ENCODE data around the gene CHDH.

The CHDH gene

GRCh38 chr3:53817809-53818208 is 28.4 kb downstream of the CHDH start:
- Histone ChIP-seq H3K9ac (ENCODE audit: low read depth, low read length) (no peak overlapping the region), H3K27ac (ENCODE audit: low read length) (no peak overlapping the region), H4K20me1 (ENCODE audit: insufficient read depth, low read length) (peaks cover 11% of the 10 kb centered on the region), H3K4me2 (ENCODE audit: insufficient read depth, low read length) (peak overlapping the region; percentile 45), H3K4me1 (ENCODE audit: insufficient read depth, low read length) (peaks cover 19% of the 10 kb centered on the region), H3K36me3 (ENCODE audit: insufficient read depth, low read length) (no peaks in the 10 kb centered on the region), H2AFZ (ENCODE audit: low read depth, low read length) (no peak overlapping the region), H3K4me3 (ENCODE audit: low read depth in 1 of 2, low read length in 2 of 2) (no peak overlapping the region), H3K79me2 (ENCODE audit: insufficient read depth, low read length) (no peaks in the 10 kb centered on the region), H3K27me3 (ENCODE audit: insufficient read depth, low read length, poor library complexity) (peaks cover 15% of the 10 kb centered on the region), H3K9me3 (ENCODE audit: insufficient read depth, low read length, severe bottlenecking) (no peaks in the 10 kb centered on the region)
- TF ChIP-seq CTCF (IDR thresholded peaks at IDR 0.05; ENCODE audit: borderline replicate concordance, extremely low read depth, low read length, poor library complexity, severe bottlenecking) (no peak), EZH2 (IDR thresholded peaks at IDR 0.05; ENCODE audit: borderline replicate concordance, low read depth, low read length, severe bottlenecking) (no peak)
- peak; percentile 71 for DNase-seq
- ATAC-seq (ENCODE audit: insufficient read depth, low read depth): peak; percentile 87

- Histone ChIP-seq H4K20me1 (ENCODE audit: insufficient read depth, low read length) (peaks cover 11% of the 10 kb centered on the region), H3K4me3 (ENCODE audit: low read depth in 1 of 2, low read length in 2 of 2) (no peak overlapping the region), H3K4me1 (ENCODE audit: insufficient read depth, low read length) (peaks cover 19% of the 10 kb centered on the region), H3K79me2 (ENCODE audit: insufficient read depth, low read length) (no peaks in the 10 kb centered on the region), H2AFZ (ENCODE audit: low read depth, low read length) (no peak overlapping the region), H3K9ac (ENCODE audit: low read depth, low read length) (no peak overlapping the region), H3K27ac (ENCODE audit: low read length) (no peak overlapping the region), H3K27me3 (ENCODE audit: insufficient read depth, low read length, poor library complexity) (peaks cover 15% of the 10 kb centered on the region), H3K9me3 (ENCODE audit: insufficient read depth, low read length, severe bottlenecking) (no peaks in the 10 kb centered on the region), H3K4me2 (ENCODE audit: insufficient read depth, low read length) (no peak overlapping the region), H3K36me3 (ENCODE audit: insufficient read depth, low read length) (no peaks in the 10 kb centered on the region)
- ATAC-seq (ENCODE audit: insufficient read depth, low read depth) (no peak), DNase-seq (no peak)
- TF ChIP-seq CTCF (IDR thresholded peaks at IDR 0.05; ENCODE audit: borderline replicate concordance, extremely low read depth, low read length, poor library complexity, severe bottlenecking) (no peak), EZH2 (IDR thresholded peaks at IDR 0.05; ENCODE audit: borderline replicate concordance, low read depth, low read length, severe bottlenecking) (no peak)
These were observed 29.0 kb downstream of the CHDH start for GRCh38 chr3:53817211-53817610.

GRCh38 chr3:53816425-53816824 is 29.8 kb downstream of the CHDH start:
- ATAC-seq (ENCODE audit: insufficient read depth, low read depth): no peak
- Histone ChIP-seq H3K4me1 (ENCODE audit: insufficient read depth, low read length) (peaks cover 19% of the 10 kb centered on the region), H3K79me2 (ENCODE audit: insufficient read depth, low read length) (no peaks in the 10 kb centered on the region), H3K36me3 (ENCODE audit: insufficient read depth, low read length) (no peaks in the 10 kb centered on the region), H2AFZ (ENCODE audit: low read depth, low read length) (no peak overlapping the region), H3K4me2 (ENCODE audit: insufficient read depth, low read length) (no peak overlapping the region), H3K27me3 (ENCODE audit: insufficient read depth, low read length, poor library complexity) (peaks cover 15% of the 10 kb centered on the region), H3K9me3 (ENCODE audit: insufficient read depth, low read length, severe bottlenecking) (no peaks in the 10 kb centered on the region), H4K20me1 (ENCODE audit: insufficient read depth, low read length) (peaks cover 11% of the 10 kb centered on the region), H3K4me3 (ENCODE audit: low read depth in 1 of 2, low read length in 2 of 2) (no peak overlapping the region), H3K27ac (ENCODE audit: low read length) (no peak overlapping the region), H3K9ac (ENCODE audit: low read depth, low read length) (no peak overlapping the region)
- no peak for DNase-seq
- TF ChIP-seq EZH2 (IDR thresholded peaks at IDR 0.05; ENCODE audit: borderline replicate concordance, low read depth, low read length, severe bottlenecking) (no peak), CTCF (IDR thresholded peaks at IDR 0.05; ENCODE audit: borderline replicate concordance, extremely low read depth, low read length, poor library complexity, severe bottlenecking) (no peak)

- H3K9me3 ChIP-seq (ENCODE audit: insufficient read depth, low read length, severe bottlenecking): no peaks in the 10 kb centered on the region
These were observed 30.6 kb downstream of the CHDH start for GRCh38 chr3:53815651-53816050.

More at GRCh38 chr3:53815651-53816050, 30.6 kb downstream of the CHDH start:
- Histone ChIP-seq H3K27me3 (ENCODE audit: insufficient read depth, low read length, poor library complexity) (peaks cover 15% of the 10 kb centered on the region), H3K36me3 (ENCODE audit: insufficient read depth, low read length) (no peaks in the 10 kb centered on the region), H3K79me2 (ENCODE audit: insufficient read depth, low read length) (no peaks in the 10 kb centered on the region), H4K20me1 (ENCODE audit: insufficient read depth, low read length) (peaks cover 14% of the 10 kb centered on the region), H3K27ac (ENCODE audit: low read length) (no peak overlapping the region), H3K9ac (ENCODE audit: low read depth, low read length) (no peak overlapping the region), H3K4me2 (ENCODE audit: insufficient read depth, low read length) (no peak overlapping the region), H2AFZ (ENCODE audit: low read depth, low read length) (no peak overlapping the region), H3K4me3 (ENCODE audit: low read depth in 1 of 2, low read length in 2 of 2) (no peak overlapping the region), H3K4me1 (ENCODE audit: insufficient read depth, low read length) (peaks cover 19% of the 10 kb centered on the region)
- no peak for ATAC-seq (ENCODE audit: insufficient read depth, low read depth)
- no peak for DNase-seq
- TF ChIP-seq EZH2 (IDR thresholded peaks at IDR 0.05; ENCODE audit: borderline replicate concordance, low read depth, low read length, severe bottlenecking): no peak
- no peak for TF ChIP-seq CTCF (IDR thresholded peaks at IDR 0.05; ENCODE audit: borderline replicate concordance, extremely low read depth, low read length, poor library complexity, severe bottlenecking)
